OCI-LY3 (cell line): Measurements from ENCODE around the gene CNPY1.
A peak's percentile ranks its signal among the peaks of the same experiment; 100 is the strongest.

ENCODE experiments used
- H2AFZ ChIP-seq: fragments of 200-600, 300-600 bp; shearing (Covaris generic); 2 replicates; pipeline ENCODE4 v1.6.0; 2014; ENCODE audit warnings: antibody characterized with exemption, low read depth, low read length
- H3K27ac ChIP-seq: fragments of 200-600, 300-600 bp; sonication (generic); 2 replicates; pipeline ENCODE4 v1.5.1; 2014; ENCODE audit warnings: mild to moderate bottlenecking, low read length, moderate library complexity, mixed read lengths
- H3K27me3 ChIP-seq: fragments of 200-600, 300-600 bp; sonication (generic); 2 replicates; pipeline ENCODE4 v1.6.1; 2014; ENCODE audit warnings: low read depth, low read length, mixed read lengths
- H3K36me3 ChIP-seq: fragments of 200-600, 300-600 bp; sonication (generic); replicated peaks from 2 replicates; pipeline ENCODE3; 2014; ENCODE audit warnings: low read depth, low read length, mixed read lengths
- H3K4me1 ChIP-seq: fragments of 300-600, 200-600 bp; sonication (generic); 2 replicates; pipeline ENCODE4 v1.6.1; 2014; ENCODE audit warnings: low read length, mixed read lengths
- H3K4me2 ChIP-seq: fragments of 200-600, 300-600 bp; sonication (generic); 2 replicates; pipeline ENCODE4 v1.6.1; 2014; ENCODE audit warnings: low read length, mixed read lengths
- H3K4me3 ChIP-seq: fragments of 300-600, 200-600 bp; sonication (generic); 2 replicates; pipeline ENCODE4 v1.5.1; 2014; ENCODE audit warnings: antibody characterized with exemption, mild to moderate bottlenecking, low read length, moderate library complexity
- H3K79me2 ChIP-seq: fragments of 300-600, 200-600 bp; shearing (Covaris generic); 2 replicates; pipeline ENCODE4 v1.6.1; 2014; ENCODE audit warnings: mild to moderate bottlenecking, low read length, mixed read lengths
- H3K9ac ChIP-seq: fragments of 300-600, 200-600 bp; shearing (Covaris generic); 2 replicates; pipeline ENCODE4 v1.6.0; 2014; ENCODE audit warnings: mild to moderate bottlenecking, low read length, moderate library complexity
- H3K9me3 ChIP-seq: fragments of 200-600, 300-600 bp; shearing (Covaris generic); 2 replicates; pipeline ENCODE4 v1.6.1; 2014; ENCODE audit warnings: low read length, mixed read lengths; ENCODE audit not compliant: insufficient read depth
- H4K20me1 ChIP-seq: fragments of 200-600, 300-600 bp; sonication (generic); 2 replicates; pipeline ENCODE4 v1.6.1; 2016; ENCODE audit warnings: low read length, mixed read lengths; ENCODE audit not compliant: insufficient read depth
- CTCF ChIP-seq: fragments of 200-600, 300-600 bp; sonication (generic); IDR thresholded peaks from 2 replicates; pipeline ENCODE4 v1.5.1; 2014; ENCODE audit warnings: antibody characterized with exemption, low read length, low read depth
- EZH2phosphoT487 ChIP-seq: fragments of 200-600 bp; shearing (Covaris generic); IDR thresholded peaks from 2 replicates; pipeline ENCODE4 v1.6.1; 2018; ENCODE audit warnings: antibody characterized with exemption, mixed run types, low read depth

CNPY1 gene

GRCh38 chr7:155493744-155494538 is 52.4 kb downstream of the CNPY1 start:
- peaks cover 27% of the 10 kb centered on the region; the same call in 1 of the 2 replicates for H3K27me3 ChIP-seq

GRCh38 chr7:155491812-155492211 is 54.5 kb downstream of the CNPY1 start:
- Histone ChIP-seq H3K27me3 (peaks cover 20% of the 10 kb centered on the region; the same call in 1 of the 2 replicates), H3K4me1 (no peaks in the 10 kb centered on the region), H3K9ac (no peak overlapping the region), H3K9me3 (no peaks in the 10 kb centered on the region), H4K20me1 (no peaks in the 10 kb centered on the region), H3K4me3 (no peak overlapping the region), H3K4me2 (no peak overlapping the region), H3K79me2 (no peaks in the 10 kb centered on the region), H2AFZ (no peak overlapping the region), H3K27ac (no peak overlapping the region), H3K36me3 (no peaks in the 10 kb centered on the region)
- no peak for TF ChIP-seq EZH2phosphoT487
- TF ChIP-seq CTCF = no peak

More at GRCh38 chr7:155493744-155494538, 52.4 kb downstream of the CNPY1 start:
- no peak overlapping the region for H2AFZ ChIP-seq
- H3K4me1 ChIP-seq = no peaks in the 10 kb centered on the region
- no peak overlapping the region for H3K4me2 ChIP-seq
- H3K36me3 ChIP-seq = no peaks in the 10 kb centered on the region
- H3K9me3 ChIP-seq = no peaks in the 10 kb centered on the region
- H3K9ac ChIP-seq = no peak overlapping the region
- TF ChIP-seq EZH2phosphoT487 = no peak
- TF ChIP-seq CTCF = no peak
- H3K4me3 ChIP-seq = no peak overlapping the region
- H4K20me1 ChIP-seq = no peaks in the 10 kb centered on the region
- no peak overlapping the region for H3K27ac ChIP-seq
- no peaks in the 10 kb centered on the region for H3K79me2 ChIP-seq

DNA sequence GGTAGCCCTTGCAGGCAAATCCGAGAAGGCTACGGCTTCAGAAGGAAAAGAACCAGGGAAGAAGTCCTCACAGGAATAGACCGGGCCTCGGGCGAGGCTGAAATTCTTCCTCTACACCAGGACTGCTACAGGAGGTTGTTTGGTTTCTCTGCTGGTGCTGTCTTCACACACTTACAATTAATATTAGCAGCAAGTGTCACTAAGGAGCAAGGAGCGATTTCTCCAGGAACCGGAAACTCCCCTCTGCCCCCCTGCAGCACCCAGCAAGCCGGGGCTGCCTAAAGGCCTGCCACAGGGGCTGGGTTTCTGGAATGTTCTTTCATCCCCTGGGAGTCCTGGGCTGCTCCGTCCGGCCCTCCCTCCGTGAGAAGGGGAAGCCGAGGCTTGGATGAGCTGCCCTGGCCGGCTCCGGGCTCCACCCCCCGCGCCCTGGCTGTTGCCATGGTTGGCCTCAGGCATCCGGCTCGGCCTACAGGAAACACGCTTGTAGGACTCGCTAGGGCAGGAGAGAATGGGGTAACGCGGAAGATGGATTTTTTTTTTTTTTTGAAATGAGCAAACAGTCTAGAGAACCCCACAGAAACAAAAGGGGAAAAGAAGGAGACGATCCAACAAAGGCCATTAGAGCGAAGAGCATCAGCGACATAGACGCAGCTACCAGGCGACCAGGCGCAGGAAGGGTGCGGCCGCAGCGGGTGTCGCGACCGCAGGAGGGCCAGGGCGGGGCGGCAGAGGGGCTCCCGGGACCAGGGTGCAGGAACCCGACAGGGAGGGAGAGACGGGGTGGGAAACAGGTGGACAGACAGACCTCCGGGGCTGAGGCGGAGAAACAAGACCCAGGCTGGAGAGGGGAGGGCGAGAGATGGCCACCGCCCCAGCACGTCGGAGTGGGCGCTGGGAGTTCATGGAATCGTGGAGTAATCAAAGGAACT is 55.4 kb downstream of the CNPY1 start:
- no peaks in the 10 kb centered on the region for H3K79me2 ChIP-seq
- H3K27me3 ChIP-seq = peaks cover 20% of the 10 kb centered on the region; the same call in 1 of the 2 replicates
- no peaks in the 10 kb centered on the region for H3K4me1 ChIP-seq
- no peak overlapping the region for H3K27ac ChIP-seq
- H2AFZ ChIP-seq = peak overlapping the region; percentile 53
- no peak for TF ChIP-seq EZH2phosphoT487
- TF ChIP-seq CTCF = no peak
- no peak overlapping the region for H3K9ac ChIP-seq
- no peaks in the 10 kb centered on the region for H3K9me3 ChIP-seq
- H3K4me2 ChIP-seq = peak overlapping the region; percentile 41
- peak overlapping the region; percentile 40 for H3K4me3 ChIP-seq
- no peaks in the 10 kb centered on the region for H4K20me1 ChIP-seq
- no peaks in the 10 kb centered on the region for H3K36me3 ChIP-seq
